GM21528 (cell line): ENCODE measurements around the gene SLC31A2.
"Not testable (repeated sequence)": the region's sequence is repeated elsewhere in the genome, so short reads cannot be mapped to it uniquely, and the experiment has no call there.

Experiments
- ATAC-seq: cut with Tn5 transposase; IDR thresholded peaks from one replicate; pipeline ENCODE4 v1.9.1; 2021; ENCODE audit warnings: mild to moderate bottlenecking, moderate library complexity; ENCODE audit not compliant: unreplicated experiment, low FRiP score

SLC31A2 gene

DNA sequence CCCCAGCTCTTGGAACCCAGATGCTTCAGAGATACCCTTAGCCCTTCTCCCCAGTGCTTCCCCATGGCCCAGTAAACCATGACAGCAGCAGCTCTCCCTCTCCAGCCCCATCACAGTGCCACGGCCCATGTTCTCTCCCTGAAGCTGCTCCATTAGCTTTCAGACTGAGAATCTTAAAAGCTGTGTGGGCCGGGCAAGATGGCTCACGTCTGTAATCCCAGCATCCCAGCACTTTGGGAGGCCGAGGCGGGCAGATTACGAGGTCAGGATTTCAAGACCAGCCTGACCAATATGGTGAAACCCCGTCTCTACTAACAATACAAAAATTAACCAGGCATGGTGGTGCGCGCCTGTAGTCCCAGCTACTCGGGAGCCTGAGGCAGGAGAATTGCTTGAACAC, 1.2 kb upstream of the SLC31A2 start:
- ATAC-seq = not testable (repeated sequence)

DNA sequence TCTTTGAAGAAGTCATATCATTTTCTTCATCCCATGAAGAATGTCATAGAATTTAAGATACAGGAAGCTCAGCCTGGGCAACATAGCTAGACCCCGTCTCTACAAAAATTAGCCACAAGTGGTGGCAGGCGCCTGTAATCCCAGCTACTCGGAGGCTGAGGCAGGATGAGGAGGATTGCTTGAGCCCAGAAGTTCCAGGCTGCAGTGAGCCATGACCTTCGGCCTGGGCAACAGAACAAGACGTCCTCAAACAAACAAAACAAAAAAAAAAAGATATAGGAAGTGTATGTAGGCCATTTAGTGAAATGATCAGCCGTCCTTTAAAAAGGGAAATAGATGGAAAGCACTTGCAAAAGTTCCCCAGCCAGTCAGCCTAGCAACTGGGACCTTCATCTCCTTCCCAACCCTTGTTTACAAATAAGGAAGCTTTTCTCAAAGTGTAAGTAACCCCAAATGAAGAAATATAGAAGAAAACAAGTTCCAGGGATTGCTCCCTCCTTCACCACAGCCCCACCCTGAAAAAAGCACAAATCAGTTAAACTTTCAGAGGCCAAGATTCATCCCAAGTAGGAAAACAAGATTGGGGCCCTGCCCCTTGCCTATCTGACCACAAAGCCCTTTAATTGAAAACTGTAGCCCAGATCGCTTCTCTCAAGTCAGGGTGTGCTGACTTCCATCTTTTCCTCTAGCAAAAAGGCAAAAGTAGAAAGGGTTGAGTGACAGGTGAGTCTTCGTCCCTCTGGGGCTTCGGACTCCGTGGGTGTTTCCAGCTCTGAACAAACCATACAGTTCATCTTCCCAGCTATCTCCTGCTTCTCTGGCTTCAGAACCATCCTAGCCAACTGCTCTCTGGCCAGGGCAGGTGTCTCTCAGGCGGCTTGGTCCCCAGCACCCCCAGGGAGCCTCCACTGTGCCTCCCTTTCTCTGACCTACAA, 1.2 kb downstream of the SLC31A2 start:
- no peak for ATAC-seq

DNA sequence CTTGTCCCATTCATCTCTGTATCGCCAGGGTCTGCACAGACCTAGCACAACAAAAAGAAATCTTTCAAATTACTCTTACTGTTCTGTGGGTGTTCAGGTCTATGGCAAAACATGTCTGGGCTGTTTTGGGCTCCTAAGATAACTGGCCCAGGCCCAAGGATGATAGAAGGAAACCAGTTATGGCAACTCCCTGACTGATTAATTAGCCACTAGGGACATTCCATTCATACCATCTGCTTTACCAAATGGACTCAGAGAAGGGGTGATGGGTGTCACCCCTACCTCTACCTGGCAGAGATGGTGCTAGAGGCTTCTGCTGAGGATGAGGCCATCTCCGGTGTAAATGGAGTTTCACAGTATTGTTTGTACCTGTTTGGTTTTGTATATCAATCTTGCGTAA, 1.9 kb downstream of the SLC31A2 start:
- ATAC-seq = no peak

DNA sequence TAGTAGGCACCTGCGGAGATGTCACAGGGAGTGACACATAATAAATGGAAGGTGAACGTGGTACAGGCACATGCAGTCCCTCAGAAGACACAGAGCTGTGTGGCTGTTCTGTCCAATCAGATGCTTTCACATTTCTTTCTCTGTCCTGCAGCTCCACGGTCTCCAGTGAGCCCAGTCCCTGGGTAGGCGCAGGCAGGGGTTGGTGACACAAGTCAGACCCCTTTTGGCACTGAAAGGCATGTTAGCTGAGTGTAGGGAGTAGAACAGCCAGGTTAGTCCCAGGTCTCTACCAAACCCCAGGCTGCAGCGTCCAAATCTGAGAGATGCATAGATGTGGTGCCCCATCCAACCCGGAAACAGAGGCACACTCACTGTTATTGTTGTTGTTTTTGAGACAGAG, 2.8 kb downstream of the SLC31A2 start:
- ATAC-seq = no peak

DNA sequence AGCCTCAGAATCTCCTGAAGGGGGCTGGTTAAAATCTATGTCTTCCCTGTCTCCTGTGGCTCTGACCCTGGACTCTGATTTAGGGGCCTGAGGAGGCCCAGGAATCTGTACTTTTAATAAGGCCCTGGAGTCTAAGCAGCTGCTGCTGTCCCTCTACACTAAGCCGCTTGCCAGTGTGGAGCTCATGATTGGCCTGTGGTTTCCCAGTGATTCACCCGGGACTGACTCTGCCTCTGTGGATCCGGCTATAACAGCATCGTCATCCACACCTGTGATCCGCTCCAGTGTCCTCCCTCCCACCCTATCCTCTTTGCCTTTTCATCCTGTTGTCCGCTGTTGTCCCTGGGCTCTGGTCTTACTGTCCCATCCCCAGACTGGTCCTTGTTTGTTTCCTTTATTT, 3.7 kb downstream of the SLC31A2 start:
- ATAC-seq = no peak

DNA sequence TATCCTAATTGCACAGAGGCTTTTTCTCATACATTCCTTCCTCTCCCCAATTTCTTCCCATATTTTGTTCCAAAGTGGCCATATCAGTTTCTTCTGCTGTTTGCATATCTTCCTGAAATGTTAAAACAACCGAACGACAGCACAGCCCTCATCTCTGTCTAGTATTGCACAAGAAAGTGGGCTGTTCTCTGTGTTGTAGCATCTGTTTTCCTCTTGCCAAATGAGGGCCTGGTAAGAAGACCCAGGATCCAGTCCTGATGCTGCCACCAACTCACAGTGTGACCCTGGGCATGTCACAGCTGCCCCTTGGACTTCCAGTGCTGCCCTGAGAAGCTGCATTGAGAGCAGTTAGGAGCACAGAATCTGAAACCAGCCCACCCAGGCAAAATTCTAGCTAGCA, 4.1 kb downstream of the SLC31A2 start:
- no peak for ATAC-seq

DNA sequence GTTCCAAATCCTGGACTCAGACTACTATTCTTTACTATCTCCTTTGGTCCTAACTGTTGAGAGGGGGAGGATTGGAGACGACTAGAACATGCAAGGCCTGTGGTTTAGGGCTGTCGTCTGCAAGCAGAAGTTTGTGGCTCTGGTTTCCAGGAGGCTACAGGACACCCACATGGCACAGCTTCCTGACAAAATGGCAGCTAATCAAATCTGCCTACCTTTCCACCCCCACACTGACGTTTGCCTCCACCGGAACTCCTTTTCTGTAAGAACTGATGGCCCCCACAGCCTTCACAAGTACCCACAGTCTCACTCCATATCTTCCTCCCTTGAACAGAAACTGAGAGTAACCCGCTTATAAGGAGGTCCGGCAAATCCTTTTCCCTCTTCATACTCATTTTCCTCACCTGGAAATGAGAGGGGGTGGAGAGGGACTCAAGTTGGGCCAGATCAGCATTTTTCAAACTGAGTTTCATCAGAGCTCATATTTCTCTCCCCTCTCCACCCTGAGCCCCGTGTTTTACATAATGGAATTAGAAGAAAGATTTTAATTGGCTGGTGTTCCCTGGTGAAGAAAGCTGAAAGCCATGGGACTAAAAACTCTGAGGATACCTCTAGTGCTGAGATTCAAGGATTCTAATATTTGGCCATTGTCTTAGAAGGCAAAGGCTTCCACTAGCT, 5.2 kb downstream of the SLC31A2 start:
- no peak for ATAC-seq

DNA sequence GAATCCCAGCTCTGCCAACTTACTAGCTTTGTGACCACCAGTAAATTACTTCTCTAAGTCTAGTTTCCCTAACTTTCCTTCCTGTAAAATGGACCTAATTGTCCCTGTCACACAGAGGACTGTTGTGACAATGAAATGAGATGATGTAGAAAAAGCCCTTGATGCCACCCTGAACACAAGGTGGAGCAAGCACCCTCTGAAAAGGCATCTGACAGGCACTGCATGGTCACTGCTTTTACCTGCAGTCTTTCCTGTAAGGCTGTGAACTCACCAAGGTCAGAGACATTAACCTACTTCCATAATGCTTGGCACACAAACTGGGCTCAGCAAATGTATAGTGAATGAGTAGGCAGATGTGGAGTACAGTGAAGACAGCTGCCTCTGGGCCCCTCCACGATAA, 6.1 kb downstream of the SLC31A2 start:
- ATAC-seq = no peak

DNA sequence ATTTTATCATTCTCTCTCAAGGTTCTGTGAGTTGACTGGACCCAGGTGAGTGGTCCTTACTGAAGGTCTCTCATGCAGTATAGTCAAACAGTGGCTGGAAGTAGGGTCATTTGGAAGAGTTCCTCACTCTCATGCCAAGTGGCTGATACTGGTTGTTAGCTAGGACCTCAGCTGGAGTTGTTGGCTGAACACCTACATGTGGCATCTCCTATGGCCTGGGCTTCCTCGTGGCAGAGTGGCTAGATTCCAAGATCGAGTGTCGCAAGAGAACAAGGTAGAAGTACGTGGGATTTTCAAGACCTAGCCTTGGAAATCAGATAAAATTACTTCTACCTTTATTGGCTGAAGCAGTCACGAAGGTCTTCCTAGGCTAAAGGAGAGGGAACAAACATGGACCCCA, 7.6 kb downstream of the SLC31A2 start:
- no peak for ATAC-seq

DNA sequence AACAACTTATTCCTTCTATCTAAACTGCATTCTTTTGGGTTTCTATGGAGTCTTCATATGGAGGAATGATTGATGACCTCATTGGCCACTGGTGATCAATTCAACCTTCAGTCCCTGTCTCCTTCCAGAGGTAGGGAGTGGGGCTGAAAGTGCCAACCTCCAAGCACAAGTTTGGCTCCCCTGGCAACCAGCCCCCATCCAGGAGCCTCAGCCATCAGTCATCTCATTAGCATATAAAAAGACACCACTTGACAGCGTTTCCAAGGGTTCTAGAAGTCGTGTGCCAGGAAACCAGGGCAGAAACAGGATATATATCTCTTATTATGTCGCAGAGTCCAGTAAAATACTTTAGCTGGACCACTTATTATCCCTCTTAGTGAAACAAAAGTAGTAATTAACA, 9.8 kb downstream of the SLC31A2 start:
- no peak for ATAC-seq

DNA sequence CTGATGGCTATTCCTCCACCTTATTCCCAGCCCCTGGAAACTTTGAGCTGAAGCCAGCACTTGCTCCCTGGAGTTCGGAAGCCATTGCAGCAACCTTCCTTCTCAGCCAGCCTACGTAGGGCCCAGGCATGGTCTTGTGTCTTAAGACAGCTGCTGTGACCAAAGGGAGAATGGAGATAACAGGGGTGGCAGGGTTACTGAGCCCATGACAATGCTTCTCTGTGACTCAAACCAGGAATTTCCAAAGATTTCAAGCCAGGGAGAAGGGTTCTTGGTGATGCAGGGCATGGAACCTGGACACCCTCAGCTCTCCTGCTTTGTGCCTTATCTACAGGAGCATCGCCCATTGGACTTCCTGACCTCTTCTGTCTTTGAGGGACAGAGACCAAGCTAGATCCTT, 12.2 kb downstream of the SLC31A2 start:
- ATAC-seq = no peak

DNA sequence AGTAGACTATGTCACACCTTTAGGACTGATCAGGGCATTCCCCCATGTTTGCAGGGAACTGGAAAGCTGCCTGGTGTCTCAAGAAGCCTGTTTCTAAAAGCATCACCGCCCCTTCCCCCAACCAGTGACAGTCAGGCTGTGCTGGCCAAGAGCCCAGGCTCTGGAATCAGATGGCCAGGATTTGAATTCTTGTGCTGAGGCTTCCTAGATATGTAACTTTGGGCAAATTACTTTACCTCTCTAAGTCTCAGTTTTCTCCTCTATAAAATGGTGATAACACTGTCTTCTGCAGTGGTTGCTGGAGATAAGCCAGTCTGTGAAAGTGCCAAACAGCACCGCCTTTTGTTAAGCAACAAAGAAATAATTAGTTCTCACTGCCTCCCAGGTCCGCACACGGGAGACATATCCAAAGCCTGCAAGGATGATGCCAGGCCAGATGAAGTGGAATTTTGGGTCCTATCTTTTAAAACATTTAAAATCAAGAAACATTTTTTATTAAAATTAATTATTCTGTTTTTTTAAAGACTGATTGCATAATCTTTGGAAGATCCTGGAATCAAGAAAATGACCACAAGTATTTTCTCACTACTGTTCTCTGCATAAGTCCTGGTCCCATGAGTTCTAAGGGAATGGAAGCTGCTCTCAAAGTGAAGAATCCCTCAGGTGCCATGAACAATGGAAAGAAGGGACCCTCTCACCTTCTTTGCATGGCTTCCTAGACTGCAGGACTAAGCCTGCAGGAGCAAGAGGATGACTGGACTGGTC, 13.9 kb downstream of the SLC31A2 start:
- ATAC-seq = no peak

DNA sequence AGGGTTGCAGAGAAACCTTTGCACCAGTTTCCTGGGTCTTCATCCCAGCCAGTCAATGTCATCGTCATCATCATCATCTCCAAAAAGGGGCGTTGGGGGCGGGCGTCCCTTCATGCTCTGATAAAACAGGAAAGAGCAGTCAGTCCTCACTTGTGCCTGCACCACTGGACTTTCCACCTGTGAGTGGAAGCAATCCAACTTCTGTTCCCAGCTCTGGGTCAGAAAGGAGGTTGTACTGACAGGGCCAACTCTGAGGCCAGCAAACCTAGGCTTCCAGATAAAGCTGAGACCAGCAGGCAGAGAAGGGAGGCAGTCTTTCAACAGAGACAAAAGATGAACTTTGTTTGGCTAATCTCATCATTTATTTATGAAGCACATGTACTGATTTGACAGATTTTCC, 15.2 kb downstream of the SLC31A2 start:
- ATAC-seq = no peak

DNA sequence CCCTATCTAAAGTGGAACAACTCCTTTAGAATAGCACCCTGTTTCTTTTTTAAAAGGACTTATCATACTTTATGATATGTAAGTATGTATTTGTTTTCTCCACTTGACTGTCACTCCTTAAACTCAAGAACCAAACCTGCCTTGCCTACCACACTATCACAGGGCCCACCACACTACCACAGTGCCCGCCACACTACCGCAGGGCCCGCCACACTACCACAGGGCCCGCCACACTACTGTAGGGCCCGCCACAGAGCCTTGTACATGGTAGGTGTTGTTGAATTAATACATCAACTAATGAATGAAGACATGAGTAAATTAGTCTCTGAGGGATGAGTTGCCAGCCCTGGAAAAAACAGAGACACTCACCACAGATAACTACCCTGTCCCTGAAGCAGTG, 18.0 kb downstream of the SLC31A2 start:
- ATAC-seq = no peak

DNA sequence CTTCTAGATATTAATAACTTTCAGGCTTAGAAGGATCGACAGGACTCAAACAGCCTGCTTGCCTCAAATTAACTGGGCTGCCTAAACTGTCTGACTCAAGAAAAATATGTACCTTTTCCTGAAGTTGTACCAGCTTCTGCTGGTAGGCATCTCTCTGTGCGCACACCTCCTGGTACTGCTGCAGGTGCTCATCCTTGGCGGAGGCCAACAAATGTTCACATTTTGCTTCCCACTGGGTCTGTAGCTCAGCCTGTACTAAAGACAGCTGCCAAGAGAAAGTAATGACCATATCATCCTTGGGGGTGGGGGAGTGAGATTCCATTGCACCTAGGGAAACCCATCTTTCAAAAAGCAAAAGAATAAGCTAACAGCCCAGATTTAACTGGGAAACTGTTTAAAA, 22.5 kb downstream of the SLC31A2 start:
- no peak for ATAC-seq

DNA sequence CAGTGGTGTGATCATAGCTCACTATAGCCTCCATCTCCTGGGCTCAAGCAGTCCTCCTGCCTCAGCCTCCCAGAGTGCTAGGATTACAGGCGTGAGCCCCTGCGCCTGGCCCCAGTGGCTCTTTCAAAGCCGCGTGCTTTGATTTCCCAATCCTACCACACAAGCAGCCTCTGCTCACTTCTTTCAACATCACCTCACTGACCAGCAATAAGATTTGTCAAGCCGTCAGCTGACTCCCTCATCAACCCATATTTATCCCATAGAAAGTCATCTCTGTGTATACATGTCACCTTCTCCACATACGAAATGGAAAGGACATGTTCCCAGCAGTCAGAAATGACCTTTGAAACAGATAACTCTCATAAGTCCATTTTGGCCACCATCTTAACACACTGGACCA, 26.0 kb downstream of the SLC31A2 start:
- ATAC-seq = no peak

DNA sequence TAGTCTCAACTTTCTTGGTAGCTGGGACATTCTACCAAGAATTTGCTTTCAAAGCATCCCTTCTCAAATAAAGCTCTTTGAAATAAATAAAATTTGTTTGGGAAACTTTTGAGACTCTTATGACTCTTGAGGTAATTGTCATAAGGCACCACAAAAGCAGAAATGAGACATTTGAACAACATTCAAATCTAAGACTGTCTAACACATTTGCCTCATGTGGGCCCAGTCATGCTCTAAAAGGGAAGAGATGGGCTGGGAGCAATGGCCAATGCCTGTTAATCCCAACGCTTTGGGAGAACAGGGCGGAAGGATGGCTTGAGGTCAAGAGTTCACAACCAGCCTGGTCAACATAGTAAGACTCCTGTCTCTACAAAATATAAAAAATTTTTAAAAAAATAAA, 26.4 kb downstream of the SLC31A2 start:
- no peak for ATAC-seq

DNA sequence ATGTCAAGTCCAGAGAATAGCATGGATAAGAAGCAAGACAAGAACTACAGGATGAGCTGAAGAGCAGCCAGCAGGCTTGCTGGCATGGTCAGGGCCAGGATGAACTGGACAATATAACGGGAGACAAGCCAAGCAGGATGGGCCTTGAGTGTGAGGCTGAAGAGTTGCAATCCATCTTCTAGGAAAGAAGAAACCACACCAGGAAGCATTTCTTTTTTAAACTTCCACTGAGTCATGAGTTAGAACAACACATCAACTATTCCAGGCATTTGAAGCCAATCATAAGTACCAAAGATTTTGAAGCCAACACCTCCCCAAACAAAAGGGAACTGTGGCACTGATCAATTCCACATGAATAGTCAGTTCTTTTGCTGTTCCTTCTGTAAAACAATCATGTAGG, 27.3 kb downstream of the SLC31A2 start:
- ATAC-seq = no peak

DNA sequence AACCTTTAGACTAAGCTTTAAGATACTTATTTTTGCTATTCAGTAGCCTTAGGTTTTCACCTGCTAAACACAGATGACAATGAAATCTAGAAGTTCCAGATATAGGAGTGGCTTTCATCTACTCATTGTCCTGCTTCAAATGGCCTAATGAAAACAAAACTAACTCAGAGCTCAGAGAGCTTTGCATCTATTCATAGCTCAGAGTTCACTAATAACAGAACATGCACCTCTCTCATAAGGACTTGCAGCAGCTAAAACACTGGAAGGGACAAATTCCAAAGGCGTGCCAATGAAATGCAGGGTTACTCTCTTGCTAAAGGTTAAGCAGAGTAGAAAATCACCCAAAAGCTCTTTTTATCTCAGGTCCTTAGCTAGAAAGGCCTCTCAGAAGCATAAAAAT, 29.0 kb downstream of the SLC31A2 start:
- no peak for ATAC-seq

DNA sequence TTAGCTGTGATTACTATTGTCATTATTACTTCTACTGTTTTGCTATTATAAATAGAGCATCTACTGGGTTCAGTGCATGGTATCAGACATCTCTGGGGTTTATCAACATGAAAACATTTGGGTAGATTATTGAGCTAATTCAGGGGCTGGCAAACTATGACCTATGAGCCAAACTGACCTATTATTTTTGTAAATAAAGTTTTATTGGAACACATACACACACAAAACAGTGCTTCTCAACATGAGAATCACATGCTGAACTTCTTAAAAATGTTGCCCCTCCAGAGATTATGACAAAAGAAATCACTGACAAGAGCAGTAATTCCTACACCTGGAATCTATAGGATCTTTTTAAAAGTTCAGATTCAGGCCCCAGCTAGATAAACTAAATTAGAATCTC, 30.4 kb downstream of the SLC31A2 start:
- ATAC-seq = no peak

DNA sequence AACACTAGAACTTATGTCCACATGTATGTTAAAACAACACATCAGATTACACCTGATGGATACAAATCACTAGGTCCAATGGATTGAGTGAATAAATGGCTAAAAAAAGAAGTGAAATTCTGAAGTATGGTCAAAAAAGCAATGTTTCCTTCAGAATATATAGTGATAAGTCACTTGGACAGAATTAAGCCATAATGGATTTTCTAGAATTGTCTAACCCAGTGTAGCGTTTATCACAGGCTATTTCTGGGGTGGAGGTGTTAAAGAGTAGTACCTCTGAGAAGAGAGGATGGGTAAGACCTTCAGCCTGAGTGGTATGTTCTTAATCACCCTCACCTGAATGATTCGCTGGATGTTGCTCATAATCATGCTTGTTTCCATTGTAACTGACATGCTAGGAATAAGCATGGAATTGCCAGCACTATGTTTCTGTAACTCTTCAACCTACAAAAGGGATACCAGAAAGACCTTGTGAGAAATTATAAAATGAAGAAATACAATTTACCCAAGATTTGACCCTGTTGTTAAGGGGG, 33.2 kb downstream of the SLC31A2 start:
- no peak for ATAC-seq
